ENCODE results near the gene SULF2.

- TF ChIP-seq MAZ (IDR thresholded peaks at IDR 0.05; ENCODE audit: borderline replicate concordance, low read depth, low read length) (no peak), CTCF (conservative IDR thresholded peaks at IDR 0.05; ENCODE audit: low read depth, low read length) (no peak), ELK1 (IDR thresholded peaks at IDR 0.05; ENCODE audit: borderline replicate concordance, low read depth, low read length) (no peak), FOS (IDR thresholded peaks at IDR 0.05; ENCODE audit: low read depth, low read length) (no peak), RAD21 (IDR thresholded peaks at IDR 0.05; ENCODE audit: low read length) (no peak), MXI1 (IDR thresholded peaks at IDR 0.05; ENCODE audit: borderline replicate concordance, low read depth, low read length) (no peak), POLR2A (IDR thresholded peaks at IDR 0.05; ENCODE audit: low read depth, low read length) (no peak), RFX5 (IDR thresholded peaks at IDR 0.05; ENCODE audit: low read depth, low read length) (no peak), SMC3 (IDR thresholded peaks at IDR 0.05; ENCODE audit: low read depth, low read length) (no peak), RCOR1 (IDR thresholded peaks at IDR 0.05; ENCODE audit: insufficient replicate concordance, low read length) (no peak), USF2 (IDR thresholded peaks at IDR 0.05; ENCODE audit: low read depth, low read length) (no peak)
Observed at GRCh38 chr20:47668313-47669151, 116.7 kb downstream of the SULF2 start.

Data from IMR-90 (cell line).